Activated CD4-positive, alpha-beta memory T cell treated with anti-CD3 and anti-CD28 coated beads for 36 hours (primary cell): Measurements from ENCODE around the gene NCBP2L. TPM values are rescaled to one million over a fixed set of nuclear protein-coding genes. Genes with fewer than 3 reads are reported as not detected.

Source experiments
- CTCF ChIA-PET: fragments of 350-600 bp; sonication (Branson Sonifier 250); formaldehyde crosslinking; loops from one replicate; lab custom pipeline; 2021; ENCODE audit warnings: antibody characterized with exemption, inconsistent platforms; lab: Charles Lee
- POLR2A ChIA-PET: fragments of 350-600 bp; sonication (Branson Sonifier 250); formaldehyde crosslinking; loops from one replicate; lab custom pipeline; 2021; ENCODE audit warnings: antibody characterized with exemption; lab: Charles Lee
- DNase-seq: peaks from one replicate; pipeline ENCODE4 v3.0.0-alpha.2; 2020
- H3K27ac Mint-ChIP-seq: one replicate; pipeline ENCODE4 v1.8.0; 2021; ENCODE audit warnings: mixed read lengths
- H3K27me3 Mint-ChIP-seq: one replicate; pipeline ENCODE4 v1.8.0; 2021; ENCODE audit warnings: mixed read lengths
- H3K36me3 Mint-ChIP-seq: one replicate; pipeline ENCODE4 v1.8.0; 2021; ENCODE audit warnings: mixed read lengths
- H3K4me1 Mint-ChIP-seq: one replicate; pipeline ENCODE4 v1.8.0; 2021; ENCODE audit warnings: low read depth, mixed read lengths
- H3K4me3 Mint-ChIP-seq: one replicate; pipeline ENCODE4 v1.8.0; 2021; ENCODE audit warnings: mild to moderate bottlenecking, mixed read lengths
- H3K9me3 Mint-ChIP-seq: one replicate; pipeline ENCODE4 v1.8.0; 2021; ENCODE audit warnings: mixed read lengths
- intact Hi-C: fragments of 100-400 bp; cut with micrococcal nuclease; formaldehyde crosslinking; loops from one replicate; pipeline ENCODE4 v1.15.1; 2023
- total RNA-seq, 2 experiments: library from RNA; stranded (reverse); gene quantifications; one replicate each; pipeline ENCODE4 v1.2.3, GENCODE V29; 2021

Gene NCBP2L
- total RNA-seq: not detected

GRCh38 chrX:107777536-107777832 lies at the start of gene NCBP2L:
NCBP2L (plus strand) TSS chrX:107777733; CDS start chrX:107794221, 16,488 bp downstream.
- no peak within 1 kb of the TSS for H3K27ac Mint-ChIP-seq
- ChIA-PET POLR2A (no interaction called here), CTCF (interaction anchor here (0.6 to 8.1 kb wide), 29 partner anchors 9 to 779 kb away, joined by 3 to 194 read pairs (median 4); no protein-coding TSS in a partner anchor)
- no peaks in the 10 kb centered on the region for H3K36me3 Mint-ChIP-seq
- no peaks in the 10 kb centered on the region for H3K9me3 Mint-ChIP-seq
- H3K27me3 Mint-ChIP-seq: no peaks in the 10 kb centered on the region
- peaks cover 7% of the 10 kb centered on the region for H3K4me1 Mint-ChIP-seq
- no peak for DNase-seq
- intact Hi-C loops: loop anchor here (1.0 to 5.0 kb wide), 8 partner anchors 50 to 883 kb away; partner anchors contain the start of gene MID2
- H3K4me3 Mint-ChIP-seq: peak within 1 kb of the TSS; percentile 86

DNA sequence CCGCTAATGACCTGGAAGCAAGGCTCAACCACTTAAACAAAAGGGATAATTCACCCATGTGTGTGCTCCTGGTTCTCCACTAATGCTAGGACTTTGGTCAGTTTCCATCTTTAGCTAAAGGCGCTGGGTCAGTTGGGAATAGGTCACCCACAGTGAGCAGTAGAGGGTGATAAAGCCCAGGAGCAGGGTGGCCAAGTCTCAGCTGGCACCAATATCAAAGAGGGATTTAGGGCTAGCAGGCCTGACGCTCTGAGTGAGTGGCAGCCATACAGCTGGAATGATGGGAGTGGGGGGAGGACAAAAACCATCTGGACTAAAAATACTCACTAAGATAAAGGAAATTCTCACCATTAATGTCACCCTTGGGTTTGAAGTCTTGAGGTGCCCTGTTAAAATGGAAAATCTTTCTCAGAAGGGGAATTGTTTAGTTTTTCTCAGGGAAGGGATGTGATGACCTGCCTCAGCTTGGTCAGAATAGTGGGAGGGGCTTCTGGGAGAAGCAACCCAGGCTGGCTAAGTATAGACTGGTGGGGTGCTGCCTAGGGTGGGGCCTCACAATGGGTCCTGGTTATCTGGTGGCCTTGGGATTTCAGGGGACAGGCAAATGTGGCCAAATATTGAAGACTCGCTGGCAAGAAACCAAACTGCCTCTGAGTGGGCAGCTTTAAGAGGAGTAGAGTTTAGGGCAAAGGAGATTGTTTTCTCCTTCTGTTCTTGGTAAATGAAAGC lies 49.0 kb upstream of the NCBP2L start:
- CTCF ChIA-PET: interaction anchor here (1.0 to 1.9 kb wide), 2 partner anchors 9 to 69 kb away, joined by 4 to 6 read pairs; no protein-coding TSS in a partner anchor
- no peaks in the 10 kb centered on the region for H3K36me3 Mint-ChIP-seq
- no peak overlapping the region for H3K27ac Mint-ChIP-seq
- no peaks in the 10 kb centered on the region for H3K27me3 Mint-ChIP-seq
- intact Hi-C loops: no loop called here
- no peak for DNase-seq
- peaks cover 16% of the 10 kb centered on the region for H3K4me1 Mint-ChIP-seq
- POLR2A ChIA-PET: interaction anchor here (1.4 to 1.9 kb wide), 3 partner anchors 13 to 100 kb away, joined by 3 to 6 read pairs (median 4); partner anchors contain the start of gene PRPS1
- no peak overlapping the region for H3K4me3 Mint-ChIP-seq
- no peaks in the 10 kb centered on the region for H3K9me3 Mint-ChIP-seq

GRCh38 chrX:107729558-107730297 lies 47.8 kb upstream of the NCBP2L start:
- H3K9me3 Mint-ChIP-seq: no peaks in the 10 kb centered on the region
- no peak overlapping the region for H3K4me3 Mint-ChIP-seq
- no peaks in the 10 kb centered on the region for H3K36me3 Mint-ChIP-seq
- H3K4me1 Mint-ChIP-seq: peaks cover 16% of the 10 kb centered on the region
- no peak overlapping the region for H3K27ac Mint-ChIP-seq
- ChIA-PET CTCF (interaction anchor here (0.9 to 1.9 kb wide), 3 partner anchors 8 to 71 kb away, joined by 3 to 6 read pairs (median 4); no protein-coding TSS in a partner anchor), POLR2A (interaction anchor here (1.4 to 1.9 kb wide), 3 partner anchors 12 to 101 kb away, joined by 3 to 6 read pairs (median 4); partner anchors contain the start of gene PRPS1)
- DNase-seq: peak; percentile 50
- intact Hi-C loops: no loop called here
- H3K27me3 Mint-ChIP-seq: no peaks in the 10 kb centered on the region

GRCh38 chrX:107730298-107730655 lies 47.3 kb upstream of the NCBP2L start:
- intact Hi-C loops: no loop called here
- H3K9me3 Mint-ChIP-seq: no peaks in the 10 kb centered on the region
- H3K27me3 Mint-ChIP-seq: no peaks in the 10 kb centered on the region
- CTCF ChIA-PET: interaction anchor here (0.9 kb wide), 1 partner anchor 9 kb away, joined by 3 read pairs; no protein-coding TSS in a partner anchor
- DNase-seq: no peak
- no peak overlapping the region for H3K27ac Mint-ChIP-seq
- POLR2A ChIA-PET: interaction anchor here (1.4 to 1.9 kb wide), 2 partner anchors 14 to 102 kb away, joined by 4 to 6 read pairs; partner anchors contain the start of gene PRPS1
- H3K36me3 Mint-ChIP-seq: no peaks in the 10 kb centered on the region
- H3K4me3 Mint-ChIP-seq: no peak overlapping the region
- H3K4me1 Mint-ChIP-seq: peaks cover 16% of the 10 kb centered on the region

DNA sequence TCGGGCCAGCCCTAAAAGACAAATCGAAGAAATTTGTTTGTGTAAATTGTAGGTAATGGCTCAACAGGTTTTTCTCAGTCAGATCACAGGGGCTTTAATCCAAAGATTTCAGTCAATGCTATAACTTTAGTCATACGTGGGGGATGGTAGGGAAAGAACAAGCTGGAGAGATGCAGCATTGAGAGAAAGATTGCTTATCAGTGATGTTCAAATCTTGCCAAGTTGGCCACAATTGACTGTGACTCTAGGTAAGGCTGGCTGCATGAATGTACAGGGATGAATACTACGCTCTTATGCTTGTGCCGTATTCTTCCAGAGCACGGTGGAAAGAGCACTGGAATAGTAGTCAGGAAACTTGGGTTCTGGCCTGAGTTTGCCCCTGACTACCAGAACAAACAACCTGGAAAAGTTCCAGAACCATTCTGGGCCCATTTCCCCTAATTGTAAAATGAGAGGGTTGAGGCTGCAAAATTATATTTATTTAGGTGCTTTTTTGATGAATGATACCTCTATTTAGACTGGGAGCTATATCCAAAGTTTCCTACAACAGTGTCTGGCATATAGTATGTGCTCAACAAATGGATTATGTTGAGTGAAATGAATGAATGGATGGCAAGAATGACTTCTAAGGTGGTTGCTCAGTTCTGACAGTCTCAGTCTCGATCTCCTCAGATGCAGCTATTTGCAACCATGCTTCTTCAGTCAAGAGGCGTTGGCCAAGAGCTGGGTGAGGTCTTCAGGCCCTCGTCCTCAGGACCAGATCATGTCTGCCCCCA lies 46.4 kb upstream of the NCBP2L start:
- intact Hi-C loops: no loop called here
- DNase-seq: no peak
- POLR2A ChIA-PET: no interaction called here
- Mint-ChIP-seq H3K27me3 (no peaks in the 10 kb centered on the region), H3K4me1 (peaks cover 16% of the 10 kb centered on the region), H3K9me3 (no peaks in the 10 kb centered on the region), H3K27ac (no peak overlapping the region), H3K36me3 (no peaks in the 10 kb centered on the region), H3K4me3 (no peak overlapping the region)
- CTCF ChIA-PET: interaction anchor here (0.6 kb wide), 1 partner anchor 58 kb away, joined by 4 read pairs; no protein-coding TSS in a partner anchor

DNA sequence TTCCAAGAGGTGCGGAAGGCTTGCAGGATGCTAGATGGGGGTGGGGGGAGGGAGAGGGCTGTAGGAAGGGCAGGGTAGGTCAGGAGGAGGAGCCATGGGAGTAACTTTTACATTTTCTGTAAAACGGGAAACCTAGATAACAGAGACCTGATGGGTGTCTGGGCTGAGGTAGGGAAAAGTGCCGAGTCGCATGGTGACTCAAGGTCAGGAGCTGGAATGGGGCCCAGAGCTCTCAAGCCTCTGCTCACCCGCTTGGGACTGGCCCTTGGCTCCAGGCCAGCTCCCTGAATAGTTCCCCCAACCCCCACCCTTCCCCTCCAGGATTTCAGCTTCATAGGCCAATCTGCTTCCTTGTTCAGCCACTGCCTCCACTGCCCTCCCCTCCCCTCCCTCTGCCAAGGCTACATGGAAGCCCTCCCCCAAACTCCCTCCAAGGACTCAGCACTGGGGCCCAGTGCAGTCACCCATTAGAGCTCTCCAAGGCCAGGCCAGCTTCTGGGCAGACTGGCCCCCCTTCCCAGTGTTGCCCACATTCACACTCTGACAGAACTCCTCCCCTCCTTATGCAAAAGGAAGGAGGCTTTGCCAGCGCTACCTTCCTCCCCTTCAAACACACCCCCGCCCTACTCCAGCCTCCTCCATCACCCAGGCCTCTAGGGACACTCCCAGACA lies 45.6 kb upstream of the NCBP2L start:
- Mint-ChIP-seq H3K27ac (no peak overlapping the region), H3K27me3 (no peaks in the 10 kb centered on the region), H3K9me3 (no peaks in the 10 kb centered on the region), H3K4me3 (no peak overlapping the region), H3K36me3 (no peaks in the 10 kb centered on the region), H3K4me1 (peaks cover 16% of the 10 kb centered on the region)
- intact Hi-C loops: no loop called here
- ChIA-PET POLR2A (no interaction called here), CTCF (no interaction called here)
- no peak for DNase-seq

- Mint-ChIP-seq H3K27ac (no peak overlapping the region), H3K36me3 (no peaks in the 10 kb centered on the region), H3K27me3 (no peaks in the 10 kb centered on the region), H3K4me3 (no peak overlapping the region), H3K9me3 (no peaks in the 10 kb centered on the region), H3K4me1 (peaks cover 15% of the 10 kb centered on the region)
- intact Hi-C loops: no loop called here
- ChIA-PET POLR2A (no interaction called here), CTCF (interaction anchor here (0.6 kb wide), 1 partner anchor 61 kb away, joined by 3 read pairs; no protein-coding TSS in a partner anchor)
- DNase-seq: no peak
Observed at GRCh38 chrX:107733686-107734085, 43.8 kb upstream of the NCBP2L start.

DNA sequence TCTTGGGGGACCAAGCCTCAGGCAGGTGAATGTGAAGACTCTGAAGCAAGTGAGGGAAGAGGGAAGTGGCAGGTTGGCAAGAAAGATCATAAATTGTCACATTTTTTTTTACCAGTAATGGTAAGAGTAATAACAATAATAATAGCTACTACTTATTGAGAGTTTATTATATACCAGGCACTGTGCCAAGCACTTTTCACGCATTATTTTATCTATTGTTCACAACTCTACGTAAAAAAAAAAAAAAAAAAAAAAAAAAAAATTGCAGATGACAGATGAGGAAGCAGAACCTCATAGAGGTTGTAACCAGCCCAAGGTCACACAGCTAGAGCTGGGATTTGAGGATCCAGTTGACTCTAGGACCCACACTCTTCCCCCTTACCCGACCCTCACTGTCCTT lies 42.9 kb upstream of the NCBP2L start:
- no peak for DNase-seq
- Mint-ChIP-seq H3K27me3 (no peaks in the 10 kb centered on the region), H3K27ac (no peak overlapping the region), H3K4me3 (no peak overlapping the region), H3K4me1 (peaks cover 11% of the 10 kb centered on the region), H3K9me3 (no peaks in the 10 kb centered on the region), H3K36me3 (no peaks in the 10 kb centered on the region)
- ChIA-PET POLR2A (no interaction called here), CTCF (no interaction called here)
- intact Hi-C loops: no loop called here

DNA sequence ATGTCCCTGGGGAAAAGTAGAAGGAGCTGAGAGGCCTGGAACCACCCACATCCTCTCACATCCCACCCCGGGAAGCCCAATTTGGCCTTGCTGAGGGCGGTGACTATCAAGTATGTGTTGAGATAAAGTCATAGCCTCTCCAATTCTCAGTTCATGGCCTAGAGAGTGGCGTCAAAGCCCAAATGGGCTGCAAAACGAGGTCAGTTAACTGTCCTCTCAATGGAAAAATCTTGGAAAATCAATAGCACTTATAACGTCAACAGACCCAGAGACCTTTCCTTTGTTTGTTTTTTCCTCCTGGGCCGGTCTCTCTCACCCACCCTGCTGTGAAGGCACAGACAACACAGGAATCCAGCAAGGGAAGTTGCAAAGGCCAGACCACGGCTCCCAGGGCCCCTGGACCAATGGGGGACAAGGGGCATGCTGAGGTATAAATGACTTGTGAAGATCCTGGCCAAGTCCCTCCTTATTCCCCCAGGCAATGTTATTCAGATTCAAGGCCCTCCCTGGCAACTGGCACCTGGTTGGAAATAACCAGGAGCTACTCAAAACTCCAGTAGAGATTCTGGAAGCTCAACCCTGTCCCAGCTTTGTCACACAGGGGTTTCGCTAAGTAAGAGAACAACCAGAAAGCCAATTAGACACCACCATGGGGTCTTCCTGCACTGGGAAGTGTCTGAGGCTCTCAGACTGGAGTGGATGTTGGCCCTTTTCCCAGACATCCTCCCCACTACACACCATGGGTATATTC lies 40.6 kb upstream of the NCBP2L start:
- intact Hi-C loops: no loop called here
- ChIA-PET CTCF (interaction anchor here (1.2 to 1.9 kb wide), 3 partner anchors 18 to 64 kb away, joined by 3 to 4 read pairs (median 4); no protein-coding TSS in a partner anchor), POLR2A (no interaction called here)
- H3K36me3 Mint-ChIP-seq: no peaks in the 10 kb centered on the region
- no peak overlapping the region for H3K4me3 Mint-ChIP-seq
- no peaks in the 10 kb centered on the region for H3K9me3 Mint-ChIP-seq
- no peak for DNase-seq
- H3K27ac Mint-ChIP-seq: no peak overlapping the region
- H3K4me1 Mint-ChIP-seq: peaks cover 26% of the 10 kb centered on the region
- peaks cover under 1% of the 10 kb centered on the region for H3K27me3 Mint-ChIP-seq

- intact Hi-C loops: no loop called here
- DNase-seq: no peak
- no peak overlapping the region for H3K27ac Mint-ChIP-seq
- POLR2A ChIA-PET: interaction anchor here (0.6 kb wide), 1 partner anchor 16 kb away, joined by 3 read pairs; no protein-coding TSS in a partner anchor
- no peak overlapping the region for H3K4me3 Mint-ChIP-seq
- CTCF ChIA-PET: interaction anchor here (1.2 kb wide), 1 partner anchor 19 kb away, joined by 3 read pairs; no protein-coding TSS in a partner anchor
- H3K9me3 Mint-ChIP-seq: no peaks in the 10 kb centered on the region
- H3K27me3 Mint-ChIP-seq: peaks cover 2% of the 10 kb centered on the region
- no peaks in the 10 kb centered on the region for H3K36me3 Mint-ChIP-seq
- H3K4me1 Mint-ChIP-seq: peaks cover 36% of the 10 kb centered on the region
Observed at GRCh38 chrX:107738272-107738671, 39.3 kb upstream of the NCBP2L start.
